ENCODE measurements around the gene SAMD8.
"Not testable (repeated sequence)": the region's sequence is repeated elsewhere in the genome, so short reads cannot be mapped to it uniquely, and the experiment has no call there.

SAMD8 gene

GRCh38 chr10:75197066-75197465 lies 85.6 kb downstream of the SAMD8 start:
- FAIRE-seq, result no peak

GRCh38 chr10:75197906-75198305 lies 86.5 kb downstream of the SAMD8 start:
- no peak for FAIRE-seq

GRCh38 chr10:75199949-75200348 lies 88.5 kb downstream of the SAMD8 start:
- not testable (repeated sequence) for FAIRE-seq

- no peak for FAIRE-seq
These were observed 90.4 kb downstream of the SAMD8 start for GRCh38 chr10:75201793-75202307.

GRCh38 chr10:75202321-75203045 lies 91.0 kb downstream of the SAMD8 start:
- no peak for FAIRE-seq

GRCh38 chr10:75203046-75203620 lies 91.7 kb downstream of the SAMD8 start:
- not testable (repeated sequence) for FAIRE-seq

GRCh38 chr10:75203724-75204123 lies 92.3 kb downstream of the SAMD8 start:
- FAIRE-seq, result no peak

GRCh38 chr10:75205908-75206307 lies 94.5 kb downstream of the SAMD8 start:
- no peak for FAIRE-seq

GRCh38 chr10:75206638-75207037 lies 95.2 kb downstream of the SAMD8 start:
- FAIRE-seq, result not testable (repeated sequence)

- FAIRE-seq, result no peak
These were observed 95.8 kb downstream of the SAMD8 start for GRCh38 chr10:75207079-75207856.

GRCh38 chr10:75207857-75208144 lies 96.3 kb downstream of the SAMD8 start:
- FAIRE-seq, result no peak

GRCh38 chr10:75208181-75208580 lies 96.7 kb downstream of the SAMD8 start:
- FAIRE-seq, result no peak

GRCh38 chr10:75209086-75209920 lies 97.8 kb downstream of the SAMD8 start:
- FAIRE-seq, result no peak

GRCh38 chr10:75209921-75210281 lies 98.4 kb downstream of the SAMD8 start:
- no peak for FAIRE-seq

- FAIRE-seq, result no peak
These were observed 99.0 kb downstream of the SAMD8 start, which contains the start of gene VDAC2 for GRCh38 chr10:75210282-75211006. Gene VDAC2 (plus strand): TSS chr10:75210796. CDS start chr10:75211159, 363 bp downstream.

GRCh38 chr10:75211007-75211691 lies 99.7 kb downstream of the SAMD8 start:
- no peak for FAIRE-seq

GRCh38 chr10:75212343-75212742 lies 100.9 kb downstream of the SAMD8 start:
- FAIRE-seq, result no peak

- FAIRE-seq, result no peak
These were observed 108.8 kb downstream of the SAMD8 start for GRCh38 chr10:75220274-75220673.

- FAIRE-seq, result not testable (repeated sequence)
These were observed 110.0 kb downstream of the SAMD8 start for GRCh38 chr10:75221492-75221891.

- no peak for FAIRE-seq
These were observed 112.1 kb downstream of the SAMD8 start for GRCh38 chr10:75223507-75223906.

- FAIRE-seq, result no peak
These were observed 114.6 kb downstream of the SAMD8 start for GRCh38 chr10:75226095-75226494.

GRCh38 chr10:75226656-75227055 lies 115.2 kb downstream of the SAMD8 start:
- FAIRE-seq, result no peak
